HG03095 (cell line): ENCODE data around the gene HBD.

ENCODE experiments used
- ATAC-seq: cut with Tn5 transposase; IDR thresholded peaks from one replicate; pipeline ENCODE4 v1.9.1; 2021; ENCODE audit warnings: moderate library complexity; ENCODE audit not compliant: unreplicated experiment

The HBD gene

GRCh38 chr11:5235364-5236095 lies 1.2 kb upstream of the HBD start:
- no peak for ATAC-seq

DNA sequence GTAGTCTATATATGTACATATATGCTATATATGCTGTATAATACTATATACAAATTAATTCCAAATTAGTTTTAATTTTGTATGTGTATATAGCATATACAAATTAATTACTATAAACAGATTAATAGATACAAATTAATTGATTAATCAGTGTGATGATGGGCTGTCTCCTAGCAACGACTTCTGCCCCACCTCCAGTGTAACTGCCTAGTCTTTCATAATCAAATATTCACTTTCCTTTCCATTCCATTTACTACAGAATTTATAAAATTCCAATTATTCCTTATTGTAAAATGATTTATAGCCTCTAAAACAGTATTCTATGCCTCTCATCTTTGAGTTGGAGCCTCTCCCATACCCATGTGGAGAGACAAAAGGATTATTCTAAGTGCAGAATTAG lies 976 bp downstream of the HBD start:
- no peak for ATAC-seq

GRCh38 chr11:5232821-5233220 lies 1.5 kb downstream of the HBD start:
- ATAC-seq: no peak

- no peak for ATAC-seq
Observed at GRCh38 chr11:5232176-5232575, 2.1 kb downstream of the HBD start.

DNA sequence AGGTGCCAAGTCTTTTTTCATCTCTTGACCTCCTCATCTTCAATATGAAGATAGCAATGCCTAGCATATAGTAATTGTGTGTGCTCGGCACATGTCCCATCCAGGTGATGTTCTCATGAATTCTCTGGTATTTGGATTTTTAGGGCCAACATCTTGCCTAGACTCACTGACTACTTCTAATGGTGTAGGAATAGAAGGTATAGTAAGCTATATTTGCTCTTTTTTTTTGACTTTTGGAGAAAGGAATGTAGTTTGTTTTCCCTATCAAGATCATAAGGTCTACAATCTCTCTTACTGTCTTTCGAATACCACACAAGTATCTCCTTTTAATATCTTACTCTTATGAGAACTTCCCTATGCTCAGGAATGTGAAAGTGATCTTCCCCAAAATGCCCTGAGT lies 3.2 kb downstream of the HBD start:
- no peak for ATAC-seq

GRCh38 chr11:5230266-5230665 lies 4.0 kb downstream of the HBD start:
- ATAC-seq: no peak

- ATAC-seq: no peak
Observed at GRCh38 chr11:5229796-5230195, 4.5 kb downstream of the HBD start.

DNA sequence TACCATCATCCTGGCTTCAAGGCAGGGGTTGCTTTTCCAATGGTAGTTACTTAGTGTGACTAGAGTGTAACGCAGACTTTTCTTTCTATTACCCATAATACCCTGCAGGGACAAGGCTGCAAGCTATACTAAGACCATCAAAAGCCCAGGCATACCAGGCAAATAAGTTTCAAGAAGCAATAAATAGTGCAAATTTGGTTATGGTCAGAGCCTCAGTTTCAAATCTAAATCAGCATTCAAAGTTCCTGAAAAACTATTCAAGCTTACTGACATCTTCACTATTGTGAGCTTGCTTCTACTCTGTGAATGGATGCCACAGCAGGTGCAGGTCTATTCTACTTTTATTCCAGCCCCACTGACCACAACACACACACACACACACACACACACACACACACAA lies 4.9 kb downstream of the HBD start:
- no peak for ATAC-seq

DNA sequence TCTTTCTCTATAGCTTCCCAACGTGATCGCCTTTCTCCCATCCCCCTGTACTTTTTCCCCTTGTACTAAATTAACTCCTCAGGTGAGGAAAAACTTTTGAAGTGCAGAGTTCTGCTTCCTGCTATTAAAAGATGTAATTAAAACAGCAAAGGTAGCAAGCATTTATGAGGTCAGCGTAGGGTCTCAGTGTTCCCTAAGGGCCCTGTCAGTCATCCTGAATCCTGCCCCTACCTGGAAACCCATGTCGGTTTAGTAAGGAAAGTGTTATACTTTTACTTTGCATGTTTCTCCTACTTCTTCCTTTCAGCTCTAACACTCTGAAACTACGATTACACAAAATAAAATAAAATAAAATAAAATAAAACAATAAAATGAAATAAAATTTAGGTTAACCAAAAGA lies 6.2 kb downstream of the HBD start:
- ATAC-seq: no peak

GRCh38 chr11:5227681-5228080 lies 6.6 kb downstream of the HBD start:
- ATAC-seq: no peak

- ATAC-seq: no peak
Observed at GRCh38 chr11:5226732-5227310, 7.5 kb downstream of the HBD start, which contains the start of gene HBB. HBB (minus strand) TSS chr11:5227071; CDS start chr11:5227021, 50 bp downstream.

DNA sequence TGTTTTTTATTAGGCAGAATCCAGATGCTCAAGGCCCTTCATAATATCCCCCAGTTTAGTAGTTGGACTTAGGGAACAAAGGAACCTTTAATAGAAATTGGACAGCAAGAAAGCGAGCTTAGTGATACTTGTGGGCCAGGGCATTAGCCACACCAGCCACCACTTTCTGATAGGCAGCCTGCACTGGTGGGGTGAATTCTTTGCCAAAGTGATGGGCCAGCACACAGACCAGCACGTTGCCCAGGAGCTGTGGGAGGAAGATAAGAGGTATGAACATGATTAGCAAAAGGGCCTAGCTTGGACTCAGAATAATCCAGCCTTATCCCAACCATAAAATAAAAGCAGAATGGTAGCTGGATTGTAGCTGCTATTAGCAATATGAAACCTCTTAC lies 8.8 kb downstream of the HBD start:
- ATAC-seq: no peak

DNA sequence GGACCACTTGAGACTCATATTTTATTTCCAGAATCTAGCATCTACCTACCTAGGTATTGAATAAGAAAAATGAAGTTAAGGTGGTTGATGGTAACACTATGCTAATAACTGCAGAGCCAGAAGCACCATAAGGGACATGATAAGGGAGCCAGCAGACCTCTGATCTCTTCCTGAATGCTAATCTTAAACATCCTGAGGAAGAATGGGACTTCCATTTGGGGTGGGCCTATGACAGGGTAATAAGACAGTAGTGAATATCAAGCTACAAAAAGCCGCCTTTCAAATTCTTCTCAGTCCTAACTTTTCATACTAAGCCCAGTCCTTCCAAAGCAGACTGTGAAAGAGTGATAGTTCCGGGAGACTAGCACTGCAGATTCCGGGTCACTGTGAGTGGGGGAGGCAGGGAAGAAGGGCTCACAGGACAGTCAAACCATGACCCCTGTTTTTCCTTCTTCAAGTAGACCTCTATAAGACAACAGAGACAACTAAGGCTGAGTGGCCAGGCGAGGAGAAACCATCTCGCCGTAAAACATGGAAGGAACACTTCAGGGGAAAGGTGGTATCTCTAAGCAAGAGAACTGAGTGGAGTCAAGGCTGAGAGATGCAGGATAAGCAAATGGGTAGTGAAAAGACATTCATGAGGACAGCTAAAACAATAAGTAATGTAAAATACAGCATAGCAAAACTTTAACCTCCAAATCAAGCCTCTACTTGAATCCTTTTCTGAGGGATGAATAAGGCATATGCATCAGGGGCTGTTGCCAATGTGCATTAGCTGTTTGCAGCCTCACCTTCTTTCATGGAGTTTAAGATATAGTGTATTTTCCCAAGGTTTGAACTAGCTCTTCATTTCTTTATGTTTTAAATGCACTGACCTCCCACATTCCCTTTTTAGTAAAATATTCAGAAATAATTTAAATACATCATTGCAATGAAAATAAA lies 9.5 kb downstream of the HBD start:
- no peak for ATAC-seq

GRCh38 chr11:5223686-5224085 lies 10.6 kb downstream of the HBD start:
- no peak for ATAC-seq

DNA sequence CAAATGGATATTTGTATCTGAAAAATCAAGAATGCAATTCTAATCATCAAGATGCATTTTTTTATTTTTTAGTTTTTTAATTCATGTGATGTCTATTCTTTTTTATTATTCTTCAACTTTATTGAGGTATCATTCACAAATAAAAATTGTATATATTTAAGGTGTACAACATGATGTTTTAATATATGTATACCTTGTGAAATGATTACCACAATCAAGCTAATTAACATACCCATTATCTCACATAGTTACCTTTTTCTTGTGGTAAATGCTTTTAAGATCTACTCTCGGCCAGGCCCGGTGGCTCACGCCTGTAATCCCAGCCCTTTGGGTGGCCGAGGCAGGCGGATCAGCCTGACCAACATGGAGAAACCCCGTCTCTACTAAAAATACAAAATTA lies 11.1 kb downstream of the HBD start:
- no peak for ATAC-seq

DNA sequence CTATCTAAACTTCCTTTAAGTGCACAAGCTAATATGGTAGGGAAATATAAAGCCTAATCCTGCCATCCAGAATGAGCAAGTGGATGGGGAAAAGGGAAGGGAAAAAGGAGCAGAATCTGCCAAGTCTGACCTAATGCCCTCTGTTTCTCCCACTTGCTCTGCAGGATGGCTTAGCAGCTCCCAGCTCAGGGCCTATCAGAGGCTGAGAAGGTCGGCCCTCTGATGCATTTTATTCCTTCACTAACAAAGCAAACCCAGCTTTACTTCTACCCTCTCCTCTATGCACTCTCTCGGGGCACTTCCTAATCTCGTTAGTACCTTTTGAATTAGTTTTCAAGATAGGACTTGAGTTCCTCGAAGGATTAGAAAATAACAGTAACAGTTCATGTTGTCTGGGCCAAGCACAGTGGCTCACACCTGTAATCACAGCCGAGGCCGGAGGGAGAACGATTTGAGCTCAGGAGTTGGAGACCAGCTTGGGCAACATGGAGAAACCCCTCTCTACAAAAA lies 23.9 kb downstream of the HBD start:
- no peak for ATAC-seq

GRCh38 chr11:5204787-5205186 lies 29.5 kb downstream of the HBD start:
- ATAC-seq: peak; percentile 55

- no peak for ATAC-seq
Observed at GRCh38 chr11:5203366-5203765, 30.9 kb downstream of the HBD start.

DNA sequence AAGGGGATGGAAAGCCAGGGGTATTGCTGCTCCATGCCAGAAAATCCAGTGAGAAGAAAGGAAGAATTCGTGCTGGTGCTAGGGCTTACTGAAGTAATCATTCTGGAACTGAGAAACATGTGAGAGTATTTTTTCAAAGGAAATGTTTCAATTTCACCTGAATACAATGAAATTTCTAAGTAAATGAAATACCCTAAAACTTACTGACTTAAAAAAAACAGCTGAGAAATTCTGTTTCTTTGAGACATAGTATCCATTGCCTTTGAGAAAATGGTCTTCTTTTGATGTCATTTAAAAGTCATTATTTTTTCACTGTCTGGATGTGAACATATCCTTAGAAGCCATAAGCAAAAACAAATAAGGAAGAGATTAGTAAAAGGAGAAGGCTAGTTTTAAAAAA lies 33.7 kb downstream of the HBD start, which contains the start of gene OR51V1:
Gene OR51V1, minus strand, starts transcription at position 101 of the 400 bp plus-strand sequence. Its CDS starts 0 bp downstream, at position 101.
- no peak for ATAC-seq

DNA sequence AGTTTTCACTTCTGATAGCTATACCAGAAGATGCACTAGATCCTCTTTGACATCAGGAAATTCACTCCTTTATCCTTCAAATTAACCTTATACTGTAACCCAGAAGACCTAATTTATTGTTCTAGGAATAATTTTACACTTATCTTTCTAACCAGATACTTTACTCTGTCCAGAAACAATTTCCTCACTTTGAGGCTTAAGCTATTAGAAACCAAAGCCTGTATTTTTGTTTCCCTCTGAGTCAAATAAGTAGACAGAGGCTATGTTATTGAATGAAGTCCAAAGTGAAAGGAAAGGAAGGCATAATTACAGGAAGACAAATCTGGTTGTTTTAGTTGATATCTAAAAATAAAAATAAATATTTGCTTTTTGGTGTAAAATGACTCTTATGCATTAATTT lies 36.0 kb downstream of the HBD start:
- no peak for ATAC-seq

DNA sequence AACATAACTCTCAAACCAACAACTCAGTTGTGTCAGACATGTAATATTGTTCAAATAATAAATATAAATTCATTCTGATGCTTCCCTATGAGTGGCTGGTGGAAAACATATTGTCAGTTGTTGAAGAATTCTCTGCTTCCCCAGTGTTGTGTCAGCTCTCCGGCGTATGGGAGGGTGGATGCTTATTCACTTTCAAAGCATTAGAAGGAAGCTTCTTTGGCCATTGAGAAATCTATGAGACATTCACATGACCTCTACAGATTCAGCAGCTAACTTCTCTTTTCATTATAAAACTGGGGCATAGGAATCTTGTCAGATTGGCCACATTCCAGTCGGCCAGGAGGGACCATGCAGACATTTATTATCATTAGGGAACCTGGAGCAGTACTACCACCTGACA lies 36.7 kb downstream of the HBD start:
- no peak for ATAC-seq
